GM12891 (cell line): Measurements from ENCODE around the gene CLEC1B.
"Not testable (repeated sequence)": the region's sequence is repeated elsewhere in the genome, so short reads cannot be mapped to it uniquely, and the experiment has no call there.

ENCODE experiments used
- DNase-seq: peaks from one replicate; pipeline ENCODE4 v3.0.0; 2011; ENCODE audit warnings: low spot score; ENCODE audit not compliant: insufficient read length
- FAIRE-seq: peaks from 2 replicates; lab custom pipeline; 2011; peaks lifted over from hg19 to GRCh38; lab: Jason Lieb, UNC
- PAX5 ChIP-seq: IDR thresholded peaks from 2 replicates; pipeline ENCODE4 v1.6.1; 2011; ENCODE audit warnings: low read length, moderate library complexity, mild to moderate bottlenecking; ENCODE audit not compliant: insufficient read depth, severe bottlenecking
- POLR2A ChIP-seq: IDR thresholded peaks from 2 replicates; pipeline ENCODE4 v1.6.1; 2011; ENCODE audit warnings: low read depth, low read length, control low read depth
- POLR2AphosphoS5 ChIP-seq: IDR thresholded peaks from 2 replicates; pipeline ENCODE4 v1.6.1; 2011; ENCODE audit warnings: low read depth, low read length, control low read depth
- POU2F2 ChIP-seq: IDR thresholded peaks from 2 replicates; pipeline ENCODE4 v1.6.1; 2011; ENCODE audit warnings: low read depth, mild to moderate bottlenecking, control low read depth, low read length, moderate library complexity
- SPI1 ChIP-seq: IDR thresholded peaks from 2 replicates; pipeline ENCODE4 v1.6.1; 2011; ENCODE audit warnings: low read depth, low read length, control low read depth
- TAF1 ChIP-seq: IDR thresholded peaks from 2 replicates; pipeline ENCODE4 v1.6.1; 2011; ENCODE audit warnings: low read depth, low read length, control low read depth

Gene CLEC1B

GRCh38 chr12:9975614-9976013 is 23.3 kb downstream of the CLEC1B start:
- no peak for TF ChIP-seq SPI1
- no peak for TF ChIP-seq POLR2AphosphoS5
- FAIRE-seq (no peak), DNase-seq (no peak)

DNA sequence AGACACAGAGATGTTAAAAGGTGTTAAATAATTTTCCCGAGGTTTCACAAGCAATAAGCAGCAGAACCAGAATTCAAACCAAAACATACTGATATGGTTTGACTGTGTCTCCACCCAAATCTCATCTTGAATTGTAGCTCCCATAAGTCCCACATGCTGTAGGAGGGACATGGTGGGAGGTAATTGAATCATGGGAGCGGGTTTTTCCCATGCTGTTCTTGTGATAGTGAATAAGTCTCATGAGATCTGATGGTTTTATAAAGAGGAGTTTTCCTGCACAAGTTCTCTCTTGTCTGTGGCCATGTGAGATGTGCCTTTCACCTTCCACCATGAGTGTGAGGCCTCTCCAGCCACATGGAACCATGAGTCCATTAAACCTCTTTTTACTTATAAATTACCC is 24.2 kb downstream of the CLEC1B start:
- not testable (repeated sequence) for DNase-seq, FAIRE-seq

- no peak for DNase-seq
These were observed 25.0 kb downstream of the CLEC1B start for GRCh38 chr12:9973949-9974348.

DNA sequence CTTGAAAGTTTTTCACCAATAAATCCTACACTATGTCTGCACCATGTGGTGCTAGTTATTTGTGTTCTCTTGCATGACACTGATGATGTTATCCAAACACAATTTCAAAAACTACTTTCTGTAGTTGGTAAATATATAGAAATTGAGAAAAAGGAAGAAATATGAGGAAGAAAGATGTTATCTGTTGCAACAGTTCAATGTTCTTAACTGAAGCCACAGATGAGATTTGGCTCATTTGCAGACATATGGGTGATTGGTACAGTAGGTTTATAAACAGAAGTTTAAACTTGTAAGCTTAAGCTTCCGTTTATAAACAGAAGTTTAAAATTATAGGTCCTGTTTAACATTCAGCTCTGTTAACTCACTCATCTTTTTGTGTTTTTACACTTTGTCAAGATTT is 27.7 kb downstream of the CLEC1B start, which contains the start of gene CLEC12A:
Gene CLEC12A (plus strand): TSS at position 229 of the 400 bp plus-strand sequence. CDS start 188 bp downstream, outside the sequence.
- TF ChIP-seq POLR2A: no peak
- TF ChIP-seq POU2F2: no peak
- TF ChIP-seq TAF1: no peak
- TF ChIP-seq POLR2AphosphoS5: no peak
- TF ChIP-seq SPI1: no peak
- no peak for TF ChIP-seq PAX5
- DNase-seq: no peak
- no peak for FAIRE-seq

More at GRCh38 chr12:9973949-9974348, 25.0 kb downstream of the CLEC1B start:
- FAIRE-seq: no peak
- TF ChIP-seq POLR2AphosphoS5: no peak
- TF ChIP-seq POU2F2: no peak
- no peak for TF ChIP-seq POLR2A
- no peak for TF ChIP-seq TAF1
- no peak for TF ChIP-seq PAX5
- no peak for TF ChIP-seq SPI1

- TF ChIP-seq POU2F2: no peak
- FAIRE-seq (no peak), DNase-seq (no peak)
These were observed 29.2 kb downstream of the CLEC1B start for GRCh38 chr12:9969673-9970072.

DNA sequence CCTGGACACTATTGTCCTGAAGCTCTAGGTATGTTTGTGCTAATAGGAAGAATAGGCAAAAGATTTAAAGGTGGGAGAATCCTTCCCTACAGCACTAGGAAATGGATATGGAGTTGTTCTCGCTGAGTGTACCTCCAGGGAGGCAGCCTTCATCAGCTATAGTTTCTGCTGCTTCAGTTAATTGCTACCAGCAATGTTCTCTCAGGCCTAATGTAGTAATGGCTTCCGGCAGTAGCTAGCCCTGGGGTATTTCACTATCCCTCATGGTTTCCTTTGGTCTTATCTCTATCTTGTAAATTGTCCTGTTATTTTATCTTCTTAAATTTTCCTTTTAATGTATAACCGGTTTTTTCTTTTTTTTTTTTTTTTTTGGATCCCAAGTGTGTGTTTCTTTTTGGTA is 37.0 kb downstream of the CLEC1B start:
- FAIRE-seq: no peak
- DNase-seq: no peak
- TF ChIP-seq TAF1: no peak
- no peak for TF ChIP-seq PAX5
- no peak for TF ChIP-seq POLR2AphosphoS5
- no peak for TF ChIP-seq POLR2A
- TF ChIP-seq POU2F2: no peak
- TF ChIP-seq SPI1: no peak

DNA sequence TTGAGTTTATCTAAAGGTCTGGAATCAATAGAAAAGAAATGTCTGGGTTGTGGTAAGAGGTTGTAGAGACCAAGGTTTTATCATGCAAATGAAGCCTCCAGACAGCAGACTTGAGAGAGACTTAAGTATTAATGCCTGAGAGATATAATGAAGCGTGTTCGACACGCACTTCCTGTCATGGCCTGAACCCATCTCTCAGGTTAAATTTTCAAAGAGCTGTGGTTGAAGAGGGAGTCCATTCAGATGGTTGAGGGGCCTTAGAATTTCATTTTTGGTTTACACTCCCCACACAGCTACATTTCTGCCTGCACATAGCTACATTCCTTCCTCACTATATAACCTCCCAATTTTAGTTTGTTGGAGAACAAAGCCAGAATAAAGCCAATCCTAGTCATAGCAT is 37.8 kb downstream of the CLEC1B start:
- FAIRE-seq (peak; percentile 5), DNase-seq (no peak)
- TF ChIP-seq TAF1: no peak
- TF ChIP-seq POLR2A: no peak
- no peak for TF ChIP-seq PAX5

DNA sequence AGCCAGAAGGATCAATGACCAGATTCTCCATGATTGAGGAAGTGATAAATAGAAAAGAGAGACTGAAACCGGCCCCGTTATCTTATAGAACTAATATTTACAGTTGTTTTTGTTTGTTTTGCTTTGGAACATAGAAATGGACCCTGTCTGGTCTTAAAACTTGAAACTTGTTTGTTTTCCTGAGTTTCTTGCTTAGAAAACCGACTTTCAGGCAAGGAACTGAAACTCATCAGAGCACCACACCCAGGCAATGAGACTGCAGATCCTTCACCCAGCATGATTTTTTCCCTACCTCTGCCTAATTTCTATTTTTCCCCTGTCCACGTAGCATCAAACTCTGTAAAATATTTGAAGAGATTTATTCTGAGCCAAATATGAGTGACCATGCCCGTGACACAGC is 38.3 kb downstream of the CLEC1B start:
- DNase-seq (no peak), FAIRE-seq (no peak)
- TF ChIP-seq POLR2A (no peak), TAF1 (no peak), POLR2AphosphoS5 (no peak), PAX5 (no peak), SPI1 (peak; percentile 52; the same call in 1 of the 2 replicates)

- no peak for DNase-seq
- no peak for TF ChIP-seq TAF1
- no peak for TF ChIP-seq POLR2A
- no peak for TF ChIP-seq POLR2AphosphoS5
- TF ChIP-seq SPI1: no peak
- TF ChIP-seq POU2F2: no peak
- TF ChIP-seq PAX5: no peak
- no peak for FAIRE-seq
These were observed 41.1 kb downstream of the CLEC1B start for GRCh38 chr12:9957834-9958233.

- not testable (repeated sequence) for FAIRE-seq, DNase-seq
These were observed 45.8 kb downstream of the CLEC1B start for GRCh38 chr12:9952954-9953729.
